Measurements from ENCODE around the gene CENPP.

- TF ChIP-seq CTCF (IDR thresholded peaks at IDR 0.05): no peak
- TF ChIP-seq POLR2A (IDR thresholded peaks at IDR 0.05): no peak
These were observed 19.8 kb downstream of the CENPP start for GRCh38 chr9:92345582-92345981.

Measured in thyroid gland (tissue), 4 donors.